ENCODE data around the gene C11orf71.

Gene C11orf71

GRCh38 chr11:114358716-114359115, 41.6 kb downstream of the C11orf71 start:
- DNase-seq (ENCODE audit: low read depth): no peak

GRCh38 chr11:114354076-114354475, 46.2 kb downstream of the C11orf71 start:
- DNase-seq (ENCODE audit: low read depth): peak; percentile 97

GRCh38 chr11:114353443-114353842, 46.9 kb downstream of the C11orf71 start:
- no peak for DNase-seq (ENCODE audit: low read depth)

- no peak for DNase-seq (ENCODE audit: low read depth)
Observed at GRCh38 chr11:114350022-114350421, 50.3 kb downstream of the C11orf71 start.
